SK-N-MC (cell line): ENCODE measurements around the gene COMMD7.

ENCODE experiments used
- EZH2 ChIP-seq: fragments of 200-600 bp; sonication (generic); IDR thresholded peaks from one replicate; pipeline ENCODE4 v1.6.1; 2017; ENCODE audit warnings: antibody characterized with exemption
- POLR2AphosphoS5 ChIP-seq: IDR thresholded peaks from 2 replicates; pipeline ENCODE4 v1.6.1; 2012; ENCODE audit warnings: mild to moderate bottlenecking, low read depth, low read length, borderline replicate concordance

GRCh38 chr20:32737371-32738223 lies 5.7 kb downstream of the COMMD7 start:
- no peak for TF ChIP-seq POLR2AphosphoS5
- no peak for TF ChIP-seq EZH2
